ENCODE measurements around the gene NCKAP5. TPM values are rescaled to one million over a fixed set of nuclear protein-coding genes. Genes with fewer than 3 reads are reported as not detected.

Gene NCKAP5
- polyA plus RNA-seq, 1 experiment, result 2.1 TPM

- ChIA-PET CTCF (interaction anchor here (0.6 kb wide), 1 partner anchor 14 kb away, joined by 3 read pairs; no protein-coding TSS in a partner anchor), POLR2A (no interaction called here)
- Histone ChIP-seq H3K27me3 (ENCODE audit: control insufficient read depth, insufficient read depth, low read length) (no peaks in the 10 kb centered on the region; the same call in 1 of the 2 replicates), H3K36me3 (ENCODE audit: control insufficient read depth, insufficient read depth, low read length) (no peaks in the 10 kb centered on the region), H3K4me3 (ENCODE audit: low read depth, low read length) (no peak overlapping the region)
- no peak for TF ChIP-seq CTCF (IDR thresholded peaks at IDR 0.05; ENCODE audit: insufficient read depth, low read depth, low read length)
- DNase-seq (ENCODE audit: low read depth), result no peak
Measured at GRCh38 chr2:133605766-133606137, 37.5 kb upstream of the NCKAP5 start.

GRCh38 chr2:133605011-133605765 is 36.9 kb upstream of the NCKAP5 start:
- CTCF ChIA-PET, result interaction anchor here (0.6 to 0.7 kb wide), 2 partner anchors 13 to 239 kb away, joined by 3 read pairs; no protein-coding TSS in a partner anchor
- H3K27me3 ChIP-seq (ENCODE audit: control insufficient read depth, insufficient read depth, low read length), result no peaks in the 10 kb centered on the region; the same call in 1 of the 2 replicates
- no peak for DNase-seq (ENCODE audit: low read depth)

GRCh38 chr2:133603109-133603508 is 34.8 kb upstream of the NCKAP5 start:
- no peaks in the 10 kb centered on the region for H3K36me3 ChIP-seq (ENCODE audit: control insufficient read depth, insufficient read depth, low read length)
- POLR2A ChIA-PET, result no interaction called here
- no peak for TF ChIP-seq CTCF (IDR thresholded peaks at IDR 0.05; ENCODE audit: insufficient read depth, low read depth, low read length)
- H3K27me3 ChIP-seq (ENCODE audit: control insufficient read depth, insufficient read depth, low read length), result no peaks in the 10 kb centered on the region; the same call in 1 of the 2 replicates
- CTCF ChIA-PET, result no interaction called here
- no peak for DNase-seq (ENCODE audit: low read depth)
- no peak overlapping the region for H3K4me3 ChIP-seq (ENCODE audit: low read depth, low read length)

More at GRCh38 chr2:133605011-133605765, 36.9 kb upstream of the NCKAP5 start:
- POLR2A ChIA-PET, result no interaction called here
- no peaks in the 10 kb centered on the region for H3K36me3 ChIP-seq (ENCODE audit: control insufficient read depth, insufficient read depth, low read length)
- TF ChIP-seq CTCF (IDR thresholded peaks at IDR 0.05; ENCODE audit: insufficient read depth, low read depth, low read length), result no peak
- H3K4me3 ChIP-seq (ENCODE audit: low read depth, low read length), result no peak overlapping the region

GRCh38 chr2:133602538-133602937 is 34.3 kb upstream of the NCKAP5 start:
- Histone ChIP-seq H3K4me3 (ENCODE audit: low read depth, low read length) (no peak overlapping the region), H3K27me3 (ENCODE audit: control insufficient read depth, insufficient read depth, low read length) (no peaks in the 10 kb centered on the region; the same call in 1 of the 2 replicates), H3K36me3 (ENCODE audit: control insufficient read depth, insufficient read depth, low read length) (no peaks in the 10 kb centered on the region)
- TF ChIP-seq CTCF (IDR thresholded peaks at IDR 0.05; ENCODE audit: insufficient read depth, low read depth, low read length), result no peak
- ChIA-PET CTCF (no interaction called here), POLR2A (no interaction called here)
- no peak for DNase-seq (ENCODE audit: low read depth)

- Histone ChIP-seq H3K4me3 (ENCODE audit: low read depth, low read length) (no peak overlapping the region), H3K27me3 (ENCODE audit: control insufficient read depth, insufficient read depth, low read length) (no peaks in the 10 kb centered on the region; the same call in 1 of the 2 replicates), H3K36me3 (ENCODE audit: control insufficient read depth, insufficient read depth, low read length) (no peaks in the 10 kb centered on the region)
- no peak for TF ChIP-seq CTCF (IDR thresholded peaks at IDR 0.05; ENCODE audit: insufficient read depth, low read depth, low read length)
- CTCF ChIA-PET, result interaction anchor here (1.4 kb wide), 1 partner anchor 91 kb away, joined by 3 read pairs; no protein-coding TSS in a partner anchor
- DNase-seq (ENCODE audit: low read depth), result no peak
- POLR2A ChIA-PET, result no interaction called here
Measured at GRCh38 chr2:133600266-133600928, 32.1 kb upstream of the NCKAP5 start.
